ENCODE measurements around the gene TSHR.

GRCh38 chr14:80946187-80946586 is 9.2 kb upstream of the TSHR start:
- TF ChIP-seq CTCF (IDR thresholded peaks at IDR 0.05), result no peak
- TF ChIP-seq POLR2A (IDR thresholded peaks at IDR 0.05), result no peak
- no peak for TF ChIP-seq EP300 (IDR thresholded peaks at IDR 0.05)

Data from tibial nerve (tissue), 4 donors.